ENCODE measurements around the gene RPRD2. TPM values are rescaled to one million over a fixed set of nuclear protein-coding genes. Genes with fewer than 3 reads are reported as not detected.
A peak's percentile ranks its signal among the peaks of the same experiment; 100 is the strongest.

The RPRD2 gene
- total RNA-seq, 1 experiment from 2014 or later = 37.8 TPM

DNA sequence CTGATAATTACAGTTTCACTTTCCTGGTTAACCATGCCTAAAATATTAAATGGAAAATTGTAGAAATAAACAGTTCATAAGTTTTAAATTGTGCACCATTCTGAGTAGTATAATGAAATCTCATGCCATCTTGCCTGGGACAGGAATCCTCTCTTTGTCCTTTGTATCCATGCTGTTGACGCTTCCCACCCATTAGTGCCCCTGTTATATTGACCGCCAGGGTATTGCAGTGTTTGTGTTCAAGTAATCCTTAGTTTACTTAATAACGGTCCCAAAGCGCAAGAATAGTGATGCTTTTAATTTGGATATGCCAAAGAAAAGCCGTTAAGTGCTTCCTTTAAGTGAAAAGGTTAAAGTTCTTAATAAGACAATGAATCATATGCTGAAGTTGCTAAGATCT lies 41.7 kb downstream of the RPRD2 start:
- CTCF ChIA-PET = no interaction called here
- H3K36me3 Mint-ChIP-seq (ENCODE audit: insufficient read depth, unreplicated experiment) = peaks cover 8% of the 10 kb centered on the region
- TF ChIP-seq, protein P1, sequence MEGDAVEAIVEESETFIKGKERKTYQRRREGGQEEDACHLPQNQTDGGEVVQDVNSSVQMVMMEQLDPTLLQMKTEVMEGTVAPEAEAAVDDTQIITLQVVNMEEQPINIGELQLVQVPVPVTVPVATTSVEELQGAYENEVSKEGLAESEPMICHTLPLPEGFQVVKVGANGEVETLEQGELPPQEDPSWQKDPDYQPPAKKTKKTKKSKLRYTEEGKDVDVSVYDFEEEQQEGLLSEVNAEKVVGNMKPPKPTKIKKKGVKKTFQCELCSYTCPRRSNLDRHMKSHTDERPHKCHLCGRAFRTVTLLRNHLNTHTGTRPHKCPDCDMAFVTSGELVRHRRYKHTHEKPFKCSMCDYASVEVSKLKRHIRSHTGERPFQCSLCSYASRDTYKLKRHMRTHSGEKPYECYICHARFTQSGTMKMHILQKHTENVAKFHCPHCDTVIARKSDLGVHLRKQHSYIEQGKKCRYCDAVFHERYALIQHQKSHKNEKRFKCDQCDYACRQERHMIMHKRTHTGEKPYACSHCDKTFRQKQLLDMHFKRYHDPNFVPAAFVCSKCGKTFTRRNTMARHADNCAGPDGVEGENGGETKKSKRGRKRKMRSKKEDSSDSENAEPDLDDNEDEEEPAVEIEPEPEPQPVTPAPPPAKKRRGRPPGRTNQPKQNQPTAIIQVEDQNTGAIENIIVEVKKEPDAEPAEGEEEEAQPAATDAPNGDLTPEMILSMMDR (IDR thresholded peaks at IDR 0.05; ENCODE audit: unreplicated experiment) = no peak

DNA sequence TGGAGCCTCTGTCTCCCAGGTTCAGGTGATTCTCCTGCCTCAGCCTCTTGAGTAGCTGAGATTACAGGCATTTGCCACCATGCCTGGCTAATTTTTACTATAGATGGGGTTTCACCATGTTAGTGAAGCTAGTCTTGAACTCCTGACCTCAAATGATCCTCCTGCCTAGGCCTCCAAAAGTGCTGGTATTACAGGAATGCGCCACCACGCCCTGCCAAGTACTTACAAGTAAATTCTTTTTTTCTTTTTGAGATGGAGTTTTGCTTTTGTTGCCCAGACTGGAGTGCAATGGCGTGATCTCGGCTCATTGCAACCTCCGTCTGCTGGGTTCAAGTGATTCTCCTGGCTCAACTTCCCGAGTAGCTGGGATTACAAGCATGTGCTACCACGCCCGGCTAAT lies 42.5 kb downstream of the RPRD2 start:
- peak overlapping the region; percentile 67 for H3K27ac Mint-ChIP-seq (ENCODE audit: unreplicated experiment)
- peaks cover 15% of the 10 kb centered on the region for H3K36me3 Mint-ChIP-seq (ENCODE audit: insufficient read depth, unreplicated experiment)
- H3K4me3 Mint-ChIP-seq (ENCODE audit: low read depth, unreplicated experiment) = peak overlapping the region; percentile 60
- DNase-seq = peak; percentile 42
- no TSS peak for BruUV-seq (replicated peaks)
- H3K27me3 Mint-ChIP-seq (ENCODE audit: unreplicated experiment) = no peaks in the 10 kb centered on the region
- TF ChIP-seq, protein P1 (IDR thresholded peaks at IDR 0.05; ENCODE audit: unreplicated experiment) = no peak
- CTCF ChIA-PET = no interaction called here
- peaks cover 74% of the 10 kb centered on the region for H3K4me1 Mint-ChIP-seq (ENCODE audit: low read depth, unreplicated experiment)
- H3K9me3 Mint-ChIP-seq (ENCODE audit: low read depth, unreplicated experiment) = no peaks in the 10 kb centered on the region
- intact Hi-C loops (cut with micrococcal nuclease; ENCODE audit: unreplicated experiment) = no loop called here

More for the DNA sequence above, 41.7 kb downstream of the RPRD2 start:
- H3K27ac Mint-ChIP-seq (ENCODE audit: unreplicated experiment) = peak overlapping the region; percentile 67
- H3K27me3 Mint-ChIP-seq (ENCODE audit: unreplicated experiment) = no peaks in the 10 kb centered on the region
- peak overlapping the region; percentile 60 for H3K4me3 Mint-ChIP-seq (ENCODE audit: low read depth, unreplicated experiment)
- DNase-seq = no peak
- no peaks in the 10 kb centered on the region for H3K9me3 Mint-ChIP-seq (ENCODE audit: low read depth, unreplicated experiment)
- peaks cover 65% of the 10 kb centered on the region for H3K4me1 Mint-ChIP-seq (ENCODE audit: low read depth, unreplicated experiment)
- intact Hi-C loops (cut with micrococcal nuclease; ENCODE audit: unreplicated experiment) = no loop called here
- BruUV-seq (replicated peaks) = no TSS peak

DNA sequence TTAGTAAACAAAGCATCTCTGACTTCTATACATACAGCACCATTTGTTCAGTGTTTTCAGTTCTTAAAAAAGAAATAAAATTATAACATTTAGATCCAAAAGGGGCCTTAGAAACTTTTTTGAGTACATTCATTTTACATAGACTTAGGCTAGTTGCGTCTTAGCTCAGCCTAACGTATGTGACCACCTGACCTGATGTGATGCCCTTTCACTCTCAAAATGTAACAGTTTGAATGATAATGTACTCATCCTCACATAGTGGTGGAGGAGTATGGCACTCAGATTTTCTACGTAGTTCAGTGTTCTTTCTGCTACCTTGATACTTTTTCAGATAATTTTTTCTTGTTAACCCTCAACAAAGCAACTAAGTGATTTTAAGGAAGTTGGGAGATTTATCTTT lies 43.4 kb downstream of the RPRD2 start:
- no peak for DNase-seq
- Mint-ChIP-seq H3K9me3 (ENCODE audit: low read depth, unreplicated experiment) (no peaks in the 10 kb centered on the region), H3K4me1 (ENCODE audit: low read depth, unreplicated experiment) (peaks cover 80% of the 10 kb centered on the region), H3K4me3 (ENCODE audit: low read depth, unreplicated experiment) (no peak overlapping the region), H3K27ac (ENCODE audit: unreplicated experiment) (no peak overlapping the region), H3K36me3 (ENCODE audit: insufficient read depth, unreplicated experiment) (peaks cover 15% of the 10 kb centered on the region), H3K27me3 (ENCODE audit: unreplicated experiment) (no peaks in the 10 kb centered on the region)
- intact Hi-C loops (cut with micrococcal nuclease; ENCODE audit: unreplicated experiment) = no loop called here
- no TSS peak for BruUV-seq (replicated peaks)
- TF ChIP-seq, protein P1 (IDR thresholded peaks at IDR 0.05; ENCODE audit: unreplicated experiment) = no peak
- CTCF ChIA-PET = no interaction called here

DNA sequence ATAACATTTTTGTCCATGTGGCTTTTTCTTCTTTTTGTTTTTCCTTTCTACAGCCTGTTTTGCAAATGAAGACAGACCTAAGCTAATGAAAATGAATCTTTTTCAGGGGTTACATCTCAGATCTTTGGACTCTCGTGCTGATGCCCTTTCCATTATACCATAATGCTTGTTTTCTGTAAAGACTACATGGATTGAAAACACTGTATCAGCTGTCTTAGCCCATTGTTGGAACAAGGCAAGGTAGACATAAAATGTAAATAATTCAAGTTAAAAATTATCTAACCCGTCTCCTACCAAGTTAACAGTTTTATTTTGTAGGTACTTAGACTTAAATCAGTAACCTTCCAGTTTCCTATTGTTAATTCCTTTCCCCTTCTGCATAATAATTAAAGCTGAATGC lies 44.9 kb downstream of the RPRD2 start:
- BruUV-seq (replicated peaks) = no TSS peak
- Mint-ChIP-seq H3K9me3 (ENCODE audit: low read depth, unreplicated experiment) (no peaks in the 10 kb centered on the region), H3K27ac (ENCODE audit: unreplicated experiment) (peak overlapping the region; percentile 90), H3K27me3 (ENCODE audit: unreplicated experiment) (no peaks in the 10 kb centered on the region), H3K4me3 (ENCODE audit: low read depth, unreplicated experiment) (peak overlapping the region; percentile 56), H3K36me3 (ENCODE audit: insufficient read depth, unreplicated experiment) (peaks cover 15% of the 10 kb centered on the region), H3K4me1 (ENCODE audit: low read depth, unreplicated experiment) (peaks cover 81% of the 10 kb centered on the region)
- DNase-seq = no peak
- intact Hi-C loops (cut with micrococcal nuclease; ENCODE audit: unreplicated experiment) = no loop called here
- CTCF ChIA-PET = no interaction called here
- TF ChIP-seq, protein P1 (IDR thresholded peaks at IDR 0.05; ENCODE audit: unreplicated experiment) = no peak
